Erythroblast (primary cell): ENCODE measurements around the gene MBLAC1.

Experiments used
- GATA1 ChIP-seq: IDR thresholded peaks from 2 replicates; pipeline ENCODE4 v1.6.1; 2011; ENCODE audit warnings: low read depth, mild to moderate bottlenecking, control low read depth, low read length, moderate library complexity
- POLR2A ChIP-seq: IDR thresholded peaks from 2 replicates; pipeline ENCODE4 v1.6.1; 2011; ENCODE audit warnings: mild to moderate bottlenecking, low read length

GRCh38 chr7:100088095-100088620 lies 38.6 kb upstream of the MBLAC1 start:
- TF ChIP-seq POLR2A (no peak), GATA1 (no peak)
